CD4-positive, alpha-beta T cell treated with Interleukin-10 for 1 hour (primary cell): Measurements from ENCODE around the gene ZNF688.
"Not testable (repeated sequence)": the region's sequence is repeated elsewhere in the genome, so short reads cannot be mapped to it uniquely, and the experiment has no call there.

Source experiments
- DNase-seq: peaks from one replicate; pipeline ENCODE4 v3.0.0-alpha.2; 2020

Gene ZNF688

GRCh38 chr16:30532285-30533145 lies 39.0 kb downstream of the ZNF688 start:
- DNase-seq, result no peak

DNA sequence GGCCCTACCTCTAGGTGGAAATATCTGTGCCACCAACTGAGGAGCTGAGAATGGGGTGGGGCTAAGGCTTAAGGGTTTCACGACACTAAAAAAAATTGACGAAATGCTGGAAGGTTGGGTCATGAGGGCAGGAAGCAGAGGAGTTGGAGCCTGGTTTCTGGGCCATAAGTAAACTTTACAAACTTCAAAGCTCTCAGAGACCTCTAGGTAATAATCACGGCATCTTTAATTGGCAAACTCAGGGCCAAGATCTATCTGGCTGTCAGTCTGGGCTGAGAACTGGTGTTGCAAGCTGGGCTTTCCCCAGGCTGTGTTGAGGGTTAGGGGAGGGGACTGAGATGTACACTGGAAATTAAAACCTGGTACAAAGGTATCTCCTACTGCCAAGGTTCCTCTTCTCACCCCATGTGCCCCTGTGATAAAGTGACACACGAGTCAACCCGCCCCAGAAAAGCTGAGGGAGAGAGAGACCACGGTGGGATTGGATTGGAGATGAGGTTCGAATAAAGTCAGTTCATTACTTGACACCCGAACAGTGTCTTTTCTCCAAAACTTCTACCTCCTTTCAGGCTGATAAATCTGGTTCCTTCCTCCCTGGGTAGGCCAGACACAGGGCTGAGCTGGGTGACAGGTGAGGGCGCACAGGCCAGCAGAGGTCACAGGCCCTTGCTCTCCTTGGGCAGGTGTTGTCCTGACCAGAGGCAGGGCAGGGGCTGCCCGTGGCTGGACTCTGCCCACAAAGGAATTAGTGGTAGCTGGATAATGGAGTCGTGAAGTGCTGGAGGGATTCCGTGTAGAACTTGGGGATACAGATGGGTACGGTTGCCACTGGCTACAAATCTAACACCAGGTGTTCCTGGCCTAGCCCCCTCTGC lies 41.1 kb downstream of the ZNF688 start:
- DNase-seq, result peak; percentile 51

DNA sequence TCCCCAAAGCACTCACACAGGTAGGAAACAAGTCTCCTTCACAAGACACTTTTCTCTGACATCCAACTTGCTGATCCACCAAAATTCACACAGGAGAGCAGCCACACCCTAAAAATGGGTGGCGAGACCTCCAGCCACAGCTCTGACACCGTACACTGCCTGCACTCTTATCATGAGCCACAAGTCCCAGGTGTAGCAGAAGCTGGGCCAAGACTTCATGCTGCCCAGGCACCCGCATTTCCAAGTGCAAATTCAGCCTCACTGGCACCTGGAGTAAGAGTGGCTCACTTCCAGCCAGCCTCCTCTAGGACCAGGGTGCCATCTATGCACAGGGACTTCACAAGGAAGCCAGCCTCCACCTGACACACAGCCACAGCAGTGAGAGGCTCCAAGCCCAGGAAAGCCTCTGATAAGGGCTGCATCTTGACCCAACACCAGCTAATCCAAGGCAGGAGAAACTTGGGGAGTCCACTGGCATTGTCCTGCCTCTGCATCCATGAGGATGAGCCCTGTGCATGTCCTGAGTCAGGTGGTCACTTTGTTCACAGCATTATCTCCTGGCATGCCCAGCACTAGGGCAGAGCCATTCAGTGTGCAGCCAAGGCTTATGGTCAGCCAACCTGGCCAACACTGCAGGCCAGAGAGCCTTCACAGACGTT lies 42.6 kb downstream of the ZNF688 start:
- no peak for DNase-seq

DNA sequence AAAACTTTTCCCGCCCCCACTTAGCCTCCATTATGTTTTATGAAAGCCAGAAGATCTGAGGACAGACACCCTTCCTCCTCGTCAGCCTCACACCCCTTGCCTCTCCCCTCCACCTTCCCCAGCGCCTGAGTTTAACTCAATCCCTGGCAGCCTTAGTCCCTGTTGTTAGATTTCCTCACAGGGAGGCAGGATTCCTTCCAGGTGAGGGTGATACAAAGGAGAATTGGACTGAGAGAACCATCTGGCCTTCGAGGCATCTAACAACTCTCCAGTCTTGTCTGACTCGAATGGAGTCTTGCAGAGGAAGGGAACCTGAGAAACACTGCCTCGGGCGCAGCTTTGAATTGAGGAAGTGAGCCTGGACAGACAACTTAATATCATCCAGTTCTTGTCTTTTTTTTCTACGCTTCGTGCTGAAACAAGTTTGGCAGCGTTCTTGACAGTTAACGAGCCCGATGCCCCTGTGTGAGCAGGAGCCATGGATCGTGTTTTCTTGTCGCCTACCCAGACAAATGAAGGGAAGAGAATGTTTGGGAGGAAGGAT lies 43.8 kb downstream of the ZNF688 start:
- no peak for DNase-seq

- DNase-seq, result peak; percentile 94
Observed at GRCh38 chr16:30526823-30527634, 44.5 kb downstream of the ZNF688 start.

DNA sequence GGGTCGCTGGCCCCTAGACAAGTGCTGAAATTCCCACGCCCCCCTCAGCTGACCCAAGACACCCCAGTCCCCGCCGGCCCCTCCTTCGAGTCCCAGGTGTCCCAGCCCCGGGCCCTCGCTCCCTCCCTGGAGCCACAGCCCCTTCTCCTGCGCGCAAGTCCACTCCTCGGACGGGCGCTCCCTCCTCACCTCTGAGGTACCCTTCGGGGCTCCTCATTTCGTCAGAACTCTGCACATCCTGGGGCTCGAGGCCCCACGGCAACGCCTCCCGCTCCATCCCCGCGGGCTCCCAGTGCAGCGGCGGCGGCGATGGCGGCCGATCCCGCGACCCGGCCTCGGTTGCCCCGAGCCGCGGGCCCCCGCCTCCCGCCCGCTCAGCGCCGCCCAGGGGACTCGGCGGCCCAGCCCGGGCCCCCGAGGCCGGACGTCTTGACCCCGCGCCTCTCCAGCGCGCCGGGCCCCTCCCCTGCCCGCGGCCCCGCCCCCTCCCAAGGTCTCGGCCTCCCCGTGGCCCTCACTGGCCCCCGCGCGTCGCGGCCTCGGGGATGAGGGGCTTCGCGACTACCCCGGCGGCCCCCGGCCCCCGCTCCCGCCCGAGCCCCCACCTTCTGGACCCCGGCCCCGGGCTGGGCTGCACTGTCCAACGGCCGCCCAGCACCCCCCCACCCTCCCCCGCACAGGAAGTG lies 45.2 kb downstream of the ZNF688 start, which contains the start of gene ZNF768:
Gene ZNF768 (minus strand): TSS at position 430 of the 686 bp plus-strand sequence. CDS start 153 bp downstream, at position 277.
- no peak for DNase-seq

DNA sequence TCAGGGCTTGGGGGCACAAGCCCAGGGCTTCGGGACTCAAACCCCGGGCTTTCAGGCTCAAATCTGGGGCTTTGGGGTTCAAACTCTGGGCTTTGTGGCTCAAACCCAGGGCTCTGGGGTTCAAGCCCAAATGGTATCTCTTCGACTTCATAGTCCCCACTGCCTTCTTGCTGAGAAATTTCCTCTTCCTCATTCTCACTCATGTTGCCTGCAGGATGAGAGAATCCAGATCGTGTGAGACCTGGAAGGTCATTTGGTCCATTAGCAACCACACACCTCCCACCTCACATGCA lies 45.7 kb downstream of the ZNF688 start:
- no peak for DNase-seq

- no peak for DNase-seq
Observed at GRCh38 chr16:30524575-30525568, 46.6 kb downstream of the ZNF688 start.

DNA sequence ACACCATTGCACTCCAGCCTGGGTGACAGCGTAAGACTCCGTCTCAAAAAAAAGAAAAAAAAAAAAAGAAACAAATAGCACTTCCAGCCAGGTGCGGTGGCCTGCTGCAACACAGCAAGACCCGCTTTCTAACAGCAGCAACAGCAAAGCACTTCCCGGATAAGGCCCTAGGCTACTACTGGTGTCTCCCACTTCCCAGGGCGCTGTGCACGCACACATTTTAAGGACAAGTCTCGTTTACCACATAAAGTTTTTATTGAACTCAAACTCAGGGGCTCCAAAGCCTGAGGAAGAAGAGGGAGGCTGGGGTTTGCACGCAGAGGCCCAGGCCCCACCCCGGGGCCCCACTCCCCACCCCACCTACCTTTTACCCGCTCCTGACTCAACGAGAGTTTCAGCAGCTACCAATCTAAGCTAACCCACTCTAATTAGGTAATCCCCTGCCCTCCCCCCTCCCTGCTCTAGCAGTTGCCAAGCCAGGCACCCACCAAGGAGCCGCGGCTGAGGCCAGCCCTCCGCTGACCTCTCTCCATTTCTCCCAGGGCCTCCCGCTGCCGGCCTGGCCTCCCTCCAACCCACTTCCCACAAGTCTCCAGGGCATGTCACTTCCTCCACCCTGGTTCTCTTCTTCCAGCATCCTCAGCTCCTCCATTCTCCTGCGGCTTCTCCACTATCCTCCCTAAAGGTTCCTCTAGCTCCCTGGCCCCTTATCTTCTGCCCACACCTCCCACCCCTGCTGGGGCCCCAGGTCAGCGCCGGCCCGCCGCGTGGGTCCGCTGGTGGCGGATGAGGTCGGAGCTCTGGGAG lies 47.5 kb downstream of the ZNF688 start:
- DNase-seq, result no peak

GRCh38 chr16:30522702-30523463 lies 48.6 kb downstream of the ZNF688 start:
- DNase-seq, result not testable (repeated sequence)

GRCh38 chr16:30521873-30522641 lies 49.5 kb downstream of the ZNF688 start:
- DNase-seq, result no peak

- no peak for DNase-seq
Observed at GRCh38 chr16:30521476-30521872, 50.0 kb downstream of the ZNF688 start.
